ENCODE data around the gene FOXE3. TPM values are rescaled to one million over a fixed set of nuclear protein-coding genes. Genes with fewer than 3 reads are reported as not detected.

FOXE3 gene
- total and polyA plus RNA-seq, 9 of the 15 experiments (the other 6 are each of a cell fraction or from before 2014, with no cell fraction given), result not detected

DNA sequence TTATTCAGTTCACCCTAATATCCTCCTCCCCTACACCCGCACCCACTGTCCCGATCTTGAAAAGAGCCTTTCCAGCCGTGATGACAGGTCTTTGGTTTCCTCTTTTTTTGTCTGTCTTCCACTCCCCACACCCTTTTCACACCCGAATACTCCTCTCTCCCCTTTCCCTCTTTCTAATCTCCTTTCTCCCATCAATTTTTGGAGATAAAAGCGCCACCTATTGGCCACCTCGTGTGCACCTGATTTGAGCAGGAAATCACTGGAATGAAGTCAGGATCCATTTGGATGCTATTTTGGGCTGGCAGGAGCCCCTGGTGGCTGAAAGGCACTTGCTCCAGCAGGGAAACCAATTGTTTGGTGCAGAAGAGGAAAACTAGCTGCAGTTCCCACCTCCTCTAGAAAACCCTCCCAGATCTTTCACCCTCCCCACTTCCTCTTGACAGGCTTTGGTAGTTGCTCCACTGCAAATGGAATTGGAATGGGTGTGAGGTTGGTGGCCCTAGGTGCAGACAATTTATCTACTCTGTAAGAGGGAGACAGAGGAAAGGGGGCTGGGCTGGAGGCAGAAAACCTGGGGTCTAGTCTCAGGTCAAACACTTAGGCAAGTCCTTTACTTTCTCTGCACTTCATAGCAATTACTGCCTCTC is 8.4 kb downstream of the FOXE3 start (continued):
- TF ChIP-seq ZBTB40 (IDR thresholded peaks at IDR 0.05) (no peak), ZBTB40 (CRISPR knock-in tag; IDR thresholded peaks at IDR 0.05) (no peak), FOXJ2 (tag; IDR thresholded peaks at IDR 0.05) (no peak), CHD4 (IDR thresholded peaks at IDR 0.05; ENCODE audit: insufficient read depth, insufficient replicate concordance, low read depth, low read length, poor library complexity, severe bottlenecking) (no peak), E2F3 (CRISPR knock-in tag; IDR thresholded peaks at IDR 0.05) (no peak), HDAC6 (IDR thresholded peaks at IDR 0.05; ENCODE audit: low read depth, low read length) (no peak), PHB2 (IDR thresholded peaks at IDR 0.05; ENCODE audit: low read depth) (no peak; the same call in 1 of the 2 replicates), ZNF232 (CRISPR knock-in tag; IDR thresholded peaks at IDR 0.05) (no peak), U2AF2 (optimal IDR thresholded peaks at IDR 0.05; ENCODE audit: low read depth, low read length) (no peak), ZKSCAN8 (CRISPR knock-in tag; IDR thresholded peaks at IDR 0.05) (no peak), GMEB1 (CRISPR knock-in tag; IDR thresholded peaks at IDR 0.05) (no peak), ZNF766 (CRISPR knock-in tag; conservative IDR thresholded peaks at IDR 0.05) (no peak), MAX (CRISPR knock-in tag; IDR thresholded peaks at IDR 0.05) (no peak), XRCC5 (IDR thresholded peaks at IDR 0.05; ENCODE audit: low read depth, low read length) (0 out of 2 replicates have a peak, but pooled peaks have one; percentile 42)

Data from K562 (cell line).